HEK293 (cell line): ENCODE data around the gene OSBPL10.

Experiments used
- CTCF ChIP-seq: fragments of 450-650 bp; formaldehyde crosslinking; IDR thresholded peaks from 2 replicates; pipeline ENCODE4 v1.5.1; 2016; ENCODE audit warnings: missing biosample characterization, missing genetic modification characterization
- TCF7L2 ChIP-seq: IDR thresholded peaks from 2 replicates; pipeline ENCODE4 v1.6.1; 2011; ENCODE audit warnings: low read depth, mild to moderate bottlenecking, inconsistent platforms, low read length, moderate library complexity, borderline replicate concordance
- ZNF423 ChIP-seq: fragments of 450-650 bp; formaldehyde crosslinking; IDR thresholded peaks from 2 replicates; pipeline ENCODE4 v1.5.1; 2016; ENCODE audit warnings: missing biosample characterization, missing genetic modification characterization

GRCh38 chr3:31750341-31750740, 230.7 kb downstream of the OSBPL10 start:
- no peak for TF ChIP-seq ZNF423 (tag by site-specific recombination)
- no peak for TF ChIP-seq CTCF (tag by site-specific recombination)
- no peak for TF ChIP-seq TCF7L2
